ENCODE measurements around the gene TAS1R2. TPM values are rescaled to one million over a fixed set of nuclear protein-coding genes. Genes with fewer than 3 reads are reported as not detected.

The TAS1R2 gene
- total and polyA plus RNA-seq, 2 of the 13 experiments (the other 11 are each of a cell fraction or from before 2014, with no cell fraction given) = not detected

- CTCF ChIA-PET (ENCODE audit: low intra/inter-chr PET ratio, low total read pairs) = interaction anchor here (3.0 kb wide), 1 partner anchor 30 kb away, joined by 29 read pairs; no protein-coding TSS in a partner anchor
- over 99% methylated on average over 16 of the region's 23 CpGs for WGBS (ENCODE audit: low lambda C conversion rate)
- in situ Hi-C loops (cut with HindIII; ENCODE audit: extremely low pct_ligation_motif_present, low pct_unique_long_range_greater_than_20kb) = no loop called here
Observed at GRCh38 chr1:18883079-18883478, 23.6 kb upstream of the TAS1R2 start.

More at GRCh38 chr1:18883079-18883478, 23.6 kb upstream of the TAS1R2 start:
- TF ChIP-seq PRDM10 (CRISPR knock-in tag; IDR thresholded peaks at IDR 0.05; ENCODE audit: low read depth) (no peak), ARID2 (CRISPR knock-in tag; IDR thresholded peaks at IDR 0.05; ENCODE audit: borderline replicate concordance) (no peak), FOXK1 (CRISPR knock-in tag; IDR thresholded peaks at IDR 0.05; ENCODE audit: borderline replicate concordance, low read depth) (no peak), GRHL1 (CRISPR knock-in tag; conservative IDR thresholded peaks at IDR 0.05) (no peak), TFDP2 (CRISPR knock-in tag; IDR thresholded peaks at IDR 0.05) (no peak), NFE2L1 (CRISPR knock-in tag; IDR thresholded peaks at IDR 0.05; ENCODE audit: borderline replicate concordance) (no peak), ZNF709 (CRISPR knock-in tag; IDR thresholded peaks at IDR 0.05) (no peak), AGO2 (optimal IDR thresholded peaks at IDR 0.05; ENCODE audit: low read depth, low read length) (peak; percentile 81), POLR2A (IDR thresholded peaks at IDR 0.05; ENCODE audit: insufficient read depth in 1 of 2, low read depth in 2 of 2, low read length in 2 of 2) (0 out of 4 replicates have a peak, but pooled peaks of 1 of the 2 experiments have one; percentile 4), ZNF292 (CRISPR knock-in tag; IDR thresholded peaks at IDR 0.05; ENCODE audit: borderline replicate concordance, low read depth) (no peak), TCF12 (IDR thresholded peaks at IDR 0.05) (no peak), TCF12 (CRISPR knock-in tag; IDR thresholded peaks at IDR 0.05) (no peak), NRL (CRISPR knock-in tag; IDR thresholded peaks at IDR 0.05; ENCODE audit: borderline replicate concordance) (no peak), ZNF878 (CRISPR knock-in tag; IDR thresholded peaks at IDR 0.05) (no peak), DNMT1 (CRISPR knock-in tag; IDR thresholded peaks at IDR 0.05) (no peak), CEBPB (IDR thresholded peaks at IDR 0.05; ENCODE audit: borderline replicate concordance, low read depth, low read length) (no peak), RBFOX2 (IDR thresholded peaks at IDR 0.05; ENCODE audit: low read depth, low read length) (0 out of 2 replicates have a peak, but pooled peaks have one; percentile 40), ETV6 (CRISPR knock-in tag; conservative IDR thresholded peaks at IDR 0.05) (no peak), ZNF672 (CRISPR knock-in tag; IDR thresholded peaks at IDR 0.05) (no peak), ZSCAN31 (CRISPR knock-in tag; IDR thresholded peaks at IDR 0.05; ENCODE audit: low read depth) (no peak)
- Histone ChIP-seq H2AFZ (ENCODE audit: low read length) (no peak overlapping the region), H3K4me1 (ENCODE audit: insufficient read depth, low read length) (no peaks in the 10 kb centered on the region), H4K20me1 (ENCODE audit: insufficient read depth, low read length) (peaks cover 25% of the 10 kb centered on the region), H3K27ac (ENCODE audit: extremely low read length, insufficient read depth, low read length) (no peak overlapping the region), H3K9ac (ENCODE audit: insufficient read depth, low read depth, low read length) (no peak overlapping the region), H3K4me2 (ENCODE audit: low read depth, low read length) (no peak overlapping the region), H3K36me3 (replicated peaks in 1 of 2; ENCODE audit: control insufficient read depth in 1 of 2, insufficient read depth in 2 of 2, low read length in 2 of 2) (peaks cover 52 to 92% of the 10 kb centered on the region in 2 experiments), H3K27me3 (ENCODE audit: control insufficient read depth in 1 of 2, insufficient read depth in 2 of 2, low read length in 2 of 2) (no peaks in the 10 kb centered on the region), H3K79me2 (ENCODE audit: insufficient read depth, low read length) (no peaks in the 10 kb centered on the region), H3K9me3 (ENCODE audit: low read length) (no peaks in the 10 kb centered on the region), H3K4me3 (replicated peaks in 1 of 3; ENCODE audit: insufficient read depth in 1 of 3, low read depth in 2 of 3, low read length in 3 of 3) (no peak overlapping the region)
- no peak for ATAC-seq
- no peak for DNase-seq (ENCODE audit: low spot score)
- intact Hi-C loops (cut with micrococcal nuclease; ENCODE audit: unreplicated experiment) = no loop called here
- FAIRE-seq = no peak
- POLR2A ChIA-PET = no interaction called here
- no TSS peak for BruUV-seq (replicated peaks)

Data from HepG2 (cell line).